ENCODE results near the gene SLC12A7.

DNA sequence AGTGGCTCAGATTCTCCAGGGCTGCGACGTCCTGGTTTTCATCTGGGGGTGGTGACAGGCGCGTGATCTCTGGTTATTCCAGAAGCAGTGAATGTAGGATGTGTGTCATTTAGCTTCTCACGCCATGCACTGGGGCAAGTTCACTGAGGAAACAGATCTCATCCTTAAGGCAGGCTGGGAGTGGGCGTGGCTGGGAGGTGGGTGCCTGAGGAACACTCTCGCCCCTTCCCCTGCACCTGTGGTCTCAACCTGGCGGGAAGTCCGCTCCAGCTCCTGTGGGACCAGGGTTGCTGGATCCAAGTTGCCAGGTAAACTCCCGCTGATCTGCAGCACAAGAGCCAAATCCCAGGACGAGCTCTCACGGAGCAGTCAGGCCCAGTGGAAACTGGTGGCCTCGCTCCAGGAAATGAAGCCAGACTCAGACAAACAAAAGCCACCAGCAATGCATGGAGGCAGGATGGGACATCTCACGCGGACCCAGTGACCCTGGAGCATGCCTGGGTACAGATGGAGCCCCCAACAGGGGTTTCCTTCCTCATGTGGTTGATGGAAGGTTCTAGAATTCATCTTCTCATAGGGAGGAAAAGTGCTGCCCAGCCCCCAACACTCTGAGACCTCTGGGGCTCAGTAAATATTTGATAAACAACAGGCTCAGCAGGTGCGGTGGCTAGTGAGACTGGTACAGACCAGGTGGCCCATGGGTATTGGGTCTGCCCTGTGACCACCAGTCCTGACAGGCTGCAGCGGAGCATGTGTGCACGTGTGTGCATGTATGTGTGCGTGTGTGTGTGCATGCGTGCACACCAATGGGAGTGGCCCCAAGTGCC is 16.3 kb upstream of the SLC12A7 start:
- TF ChIP-seq, protein P1, sequence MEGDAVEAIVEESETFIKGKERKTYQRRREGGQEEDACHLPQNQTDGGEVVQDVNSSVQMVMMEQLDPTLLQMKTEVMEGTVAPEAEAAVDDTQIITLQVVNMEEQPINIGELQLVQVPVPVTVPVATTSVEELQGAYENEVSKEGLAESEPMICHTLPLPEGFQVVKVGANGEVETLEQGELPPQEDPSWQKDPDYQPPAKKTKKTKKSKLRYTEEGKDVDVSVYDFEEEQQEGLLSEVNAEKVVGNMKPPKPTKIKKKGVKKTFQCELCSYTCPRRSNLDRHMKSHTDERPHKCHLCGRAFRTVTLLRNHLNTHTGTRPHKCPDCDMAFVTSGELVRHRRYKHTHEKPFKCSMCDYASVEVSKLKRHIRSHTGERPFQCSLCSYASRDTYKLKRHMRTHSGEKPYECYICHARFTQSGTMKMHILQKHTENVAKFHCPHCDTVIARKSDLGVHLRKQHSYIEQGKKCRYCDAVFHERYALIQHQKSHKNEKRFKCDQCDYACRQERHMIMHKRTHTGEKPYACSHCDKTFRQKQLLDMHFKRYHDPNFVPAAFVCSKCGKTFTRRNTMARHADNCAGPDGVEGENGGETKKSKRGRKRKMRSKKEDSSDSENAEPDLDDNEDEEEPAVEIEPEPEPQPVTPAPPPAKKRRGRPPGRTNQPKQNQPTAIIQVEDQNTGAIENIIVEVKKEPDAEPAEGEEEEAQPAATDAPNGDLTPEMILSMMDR (conservative IDR thresholded peaks at IDR 0.05 in 1 of 2, IDR thresholded peaks at IDR 0.05 in 1 of 2; ENCODE audit: extremely low read depth in 1 of 2, insufficient read depth in 1 of 2, low read depth in 1 of 2, low read length in 2 of 2): no peak
- no peak for TF ChIP-seq EZH2 (IDR thresholded peaks at IDR 0.05; ENCODE audit: borderline replicate concordance, low read length)

Measured in mammary epithelial cell (primary cell).